HG03439 (cell line): ENCODE measurements around the gene FAM13A.
A peak's percentile ranks its signal among the peaks of the same experiment; 100 is the strongest.
"Not testable (repeated sequence)": the region's sequence is repeated elsewhere in the genome, so short reads cannot be mapped to it uniquely, and the experiment has no call there.

Experiments used
- ATAC-seq: cut with Tn5 transposase; IDR thresholded peaks from one replicate; pipeline ENCODE4 v1.9.1; 2021; ENCODE audit warnings: mild to moderate bottlenecking, moderate library complexity; ENCODE audit not compliant: unreplicated experiment

The FAM13A gene

GRCh38 chr4:88858752-88859151 is 198.2 kb downstream of the FAM13A start:
- ATAC-seq: peak; percentile 91

DNA sequence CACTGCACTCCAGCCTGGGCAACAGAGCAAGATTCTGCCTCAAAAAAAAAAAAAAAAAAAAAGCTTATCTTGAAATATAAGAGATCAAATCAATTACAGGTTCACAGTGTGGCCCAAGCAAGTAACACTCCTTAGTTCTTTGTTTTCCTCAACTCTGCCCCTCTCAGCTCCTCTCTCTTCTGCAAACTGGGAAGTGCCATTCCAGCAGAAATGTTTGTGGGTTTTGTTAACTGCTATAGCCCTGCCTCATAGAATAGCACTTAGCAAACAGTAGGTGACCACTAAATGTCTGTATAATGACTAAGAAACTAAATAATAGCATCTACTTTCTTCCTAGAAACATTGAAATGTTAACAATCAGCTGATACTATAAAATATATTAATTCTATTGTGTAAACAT is 199.4 kb downstream of the FAM13A start:
- no peak for ATAC-seq

- no peak for ATAC-seq
Observed at GRCh38 chr4:88854481-88854880, 202.5 kb downstream of the FAM13A start.

DNA sequence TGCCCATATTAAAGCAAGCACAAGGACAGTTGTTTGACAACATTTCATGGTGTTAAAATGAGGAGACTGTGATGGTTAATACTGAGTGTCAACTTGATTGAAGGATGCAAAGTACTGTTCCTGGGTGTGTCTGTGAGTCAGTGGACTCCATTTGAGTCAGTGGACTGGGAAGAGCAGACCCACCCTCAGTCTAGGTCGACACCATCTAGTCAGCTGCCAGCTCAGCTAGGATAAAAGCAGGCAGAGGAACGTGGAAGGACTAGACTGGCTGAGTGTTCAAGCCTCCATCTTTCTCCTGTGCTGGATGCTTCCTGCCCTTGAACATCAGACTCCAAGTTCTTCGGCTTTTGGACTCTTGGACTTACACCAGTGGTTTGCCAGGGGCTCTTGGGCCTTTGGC is 203.4 kb downstream of the FAM13A start:
- not testable (repeated sequence) for ATAC-seq

DNA sequence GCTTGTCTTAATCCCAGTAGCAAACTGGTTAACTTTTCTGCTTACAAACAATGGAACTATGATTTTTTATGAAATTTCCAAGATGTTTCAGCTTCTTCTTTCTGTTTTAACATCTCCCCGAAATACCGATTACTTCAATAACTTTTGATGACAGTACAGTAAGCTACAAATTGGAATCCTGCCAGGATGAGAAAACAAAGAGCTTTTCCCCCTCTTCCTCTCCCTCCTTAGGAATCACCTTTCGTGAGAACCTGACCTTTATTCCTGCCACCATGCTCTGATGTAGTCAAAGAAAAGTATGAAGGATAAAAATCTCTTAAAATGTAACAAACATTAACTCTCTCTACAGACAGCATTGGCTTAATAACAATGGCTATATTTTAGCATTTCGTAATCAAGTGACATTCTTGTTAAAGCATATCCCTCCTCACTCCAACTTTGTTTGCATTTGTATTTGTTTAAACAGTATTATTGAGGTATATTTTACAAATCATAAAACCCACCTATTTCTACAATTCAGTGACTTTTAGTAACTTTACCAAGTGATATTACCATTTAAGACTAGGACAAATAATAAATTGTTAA is 210.7 kb downstream of the FAM13A start:
- ATAC-seq: no peak

GRCh38 chr4:88843067-88843685 is 213.8 kb downstream of the FAM13A start:
- ATAC-seq: no peak

GRCh38 chr4:88841635-88842034 is 215.3 kb downstream of the FAM13A start:
- no peak for ATAC-seq

DNA sequence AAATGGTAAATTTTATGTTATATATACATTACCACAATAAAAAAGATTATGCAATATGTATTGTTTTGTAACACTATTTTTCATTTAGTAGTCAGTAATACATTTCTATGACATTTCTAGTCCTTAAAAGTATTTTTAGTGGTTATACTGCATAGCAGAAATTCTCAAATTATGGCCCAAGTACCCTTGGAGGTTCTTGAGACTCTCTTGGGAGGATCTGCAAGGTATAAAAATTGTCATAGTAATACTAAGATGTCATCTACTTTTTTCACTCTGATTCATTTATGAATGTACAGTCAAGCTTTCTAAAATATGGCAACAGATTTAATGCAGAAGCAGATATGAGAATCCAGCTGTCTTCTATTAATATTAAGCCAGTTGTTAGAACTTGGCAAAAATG is 220.8 kb downstream of the FAM13A start:
- ATAC-seq: no peak

DNA sequence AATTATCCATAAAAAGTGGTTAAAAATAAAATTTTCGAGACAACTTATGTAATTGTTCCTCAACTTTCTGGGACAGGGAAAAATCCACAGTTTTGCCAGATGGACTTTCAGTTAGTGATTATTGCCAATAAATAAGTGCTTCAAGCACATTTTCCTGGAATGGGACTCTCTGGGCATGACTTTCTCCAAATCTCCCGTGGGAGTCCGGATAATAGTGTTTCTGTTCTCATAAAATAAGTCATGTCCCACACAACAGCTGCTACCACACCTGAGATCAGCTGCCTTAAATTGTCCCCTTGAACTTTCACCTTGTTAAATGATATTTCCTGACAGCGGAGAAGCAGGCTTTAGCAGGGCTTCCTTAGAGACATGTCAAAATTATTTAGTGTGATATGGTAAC is 226.0 kb downstream of the FAM13A start:
- no peak for ATAC-seq

GRCh38 chr4:88830598-88830997 is 226.4 kb downstream of the FAM13A start:
- no peak for ATAC-seq

- ATAC-seq: no peak
Observed at GRCh38 chr4:88828842-88829571, 228.0 kb downstream of the FAM13A start.

GRCh38 chr4:88827442-88827841 is 229.5 kb downstream of the FAM13A start:
- no peak for ATAC-seq

- ATAC-seq: no peak
Observed at GRCh38 chr4:88826771-88827170, 230.2 kb downstream of the FAM13A start.

GRCh38 chr4:88825931-88826330 is 231.1 kb downstream of the FAM13A start:
- no peak for ATAC-seq

- ATAC-seq: peak; percentile 97
Observed at GRCh38 chr4:88823058-88823919, 233.7 kb downstream of the FAM13A start.

GRCh38 chr4:88822034-88822789 is 234.8 kb downstream of the FAM13A start:
- no peak for ATAC-seq

- no peak for ATAC-seq
Observed at GRCh38 chr4:88821522-88821921, 235.5 kb downstream of the FAM13A start.

- no peak for ATAC-seq
Observed at GRCh38 chr4:88820698-88821415, 236.1 kb downstream of the FAM13A start.

GRCh38 chr4:88819818-88820697 is 236.9 kb downstream of the FAM13A start:
- ATAC-seq: no peak
